Esophagus (tissue), 2 donors: ENCODE measurements around the gene USP31. TPM values are rescaled to one million over a fixed set of nuclear protein-coding genes. Genes with fewer than 3 reads are reported as not detected.

Source experiments
- H3K27ac ChIP-seq, 2 donors: one replicate each; pipeline ENCODE4 v1.5.1; 2013; ENCODE audit warnings: low read depth in 2 of 2, mild to moderate bottlenecking in 2 of 2, inconsistent platforms in 1 of 2, low read length in 1 of 2, moderate library complexity in 1 of 2
- H3K27me3 ChIP-seq, 2 donors: one replicate each; pipeline ENCODE4 v1.6.1; 2013; ENCODE audit warnings: low read length in 2 of 2, control low read depth in 1 of 2, mild to moderate bottlenecking in 1 of 2; ENCODE audit not compliant: insufficient read depth in 2 of 2, control insufficient read depth in 1 of 2
- H3K36me3 ChIP-seq, 2 donors: one replicate each; pipeline ENCODE4 v1.6.1; 2013; ENCODE audit warnings: low read length in 1 of 2; ENCODE audit not compliant: control insufficient read depth in 2 of 2, insufficient read depth in 2 of 2
- H3K4me1 ChIP-seq, 2 donors: one replicate each; pipeline ENCODE4 v1.6.1; 2013; ENCODE audit warnings: low read length in 1 of 2; ENCODE audit not compliant: control insufficient read depth in 2 of 2, insufficient read depth in 2 of 2
- H3K4me3 ChIP-seq, 2 donors: one replicate each; pipeline ENCODE4 v1.5.1; 2013; ENCODE audit warnings: low read length in 2 of 2, mild to moderate bottlenecking in 2 of 2, low read depth in 1 of 2, moderate library complexity in 1 of 2
- H3K9me3 ChIP-seq, 2 donors: one replicate each; pipeline ENCODE4 v1.6.1; 2013; ENCODE audit warnings: mild to moderate bottlenecking in 2 of 2, low read depth in 1 of 2, low read length in 1 of 2, moderate library complexity in 1 of 2; ENCODE audit not compliant: control insufficient read depth in 2 of 2, insufficient read depth in 1 of 2
- WGBS, 2 donors: extraction: QIAGEN DNeasy Blood & Tissue Kit; methylation state at CpG; one replicate each; pipeline ENCODE4 v1.1.7; 2013; 5-methylcytosine and 5-hydroxymethylcytosine counted together
- polyA plus RNA-seq, 2 donors: library from polyadenylated mRNA; stranded (reverse); fragments of 200-250 nt; gene quantifications; one replicate each; pipeline ENCODE4 v1.2.3, GENCODE V29; 2013
- donor health status: healthy with polysubstance abuse.
- donor health status: Bipolar disorder and iron deficiency.

USP31 gene
- polyA plus RNA-seq, 2 donors, result 3.3 to 6.5 TPM

DNA sequence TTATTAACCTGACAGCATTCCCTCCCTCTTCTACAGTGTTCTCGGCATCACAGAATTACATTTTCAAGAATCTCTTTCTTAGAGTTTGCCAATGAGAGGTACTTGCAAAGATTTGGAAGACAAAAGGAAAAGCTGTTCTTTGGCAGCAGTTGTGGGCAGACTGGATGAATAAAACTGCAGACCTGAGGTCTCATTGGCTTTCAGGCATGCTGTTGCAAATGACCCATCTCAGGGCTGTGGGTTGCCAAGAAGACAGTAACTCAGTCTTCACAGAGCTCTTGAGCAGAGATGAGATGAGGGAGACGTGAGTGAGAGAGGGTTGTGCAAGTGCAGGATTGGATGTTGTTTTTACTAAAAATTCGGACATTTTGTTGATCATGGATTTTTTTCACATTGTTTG, 11.3 kb upstream of the USP31 start:
- no peaks in the 10 kb centered on the region for H3K4me1 ChIP-seq
- H3K4me3 ChIP-seq, result no peak overlapping the region
- no peak overlapping the region for H3K27ac ChIP-seq
- H3K9me3 ChIP-seq, result no peaks in the 10 kb centered on the region
- H3K36me3 ChIP-seq, result no peaks in the 10 kb centered on the region
- H3K27me3 ChIP-seq, result no peaks in the 10 kb centered on the region
- 40 to 56% methylated on average over 3 of the region's 3 CpGs for WGBS, 2 donors

DNA sequence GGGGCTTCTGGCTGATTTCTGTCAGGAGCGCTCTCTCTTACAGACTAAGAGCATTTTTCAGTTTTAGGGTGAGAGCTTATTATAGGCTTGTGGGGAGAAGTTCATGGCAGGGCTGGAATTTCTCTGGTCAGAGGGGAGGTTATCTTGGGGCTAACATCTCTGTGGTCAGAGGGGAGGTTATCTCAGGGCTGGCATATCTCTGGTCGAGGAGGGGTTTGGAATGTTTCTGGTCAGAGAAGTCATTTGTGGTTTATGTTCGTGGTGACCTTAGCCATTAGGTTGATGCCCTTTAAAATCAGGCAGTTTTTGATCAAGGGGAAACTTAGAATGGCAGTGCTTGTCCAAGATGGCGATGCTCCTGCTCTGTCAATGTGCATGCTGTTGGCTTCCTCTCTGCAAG, 10.8 kb upstream of the USP31 start:
- H3K4me3 ChIP-seq, result no peak overlapping the region
- H3K9me3 ChIP-seq, result no peaks in the 10 kb centered on the region
- H3K27me3 ChIP-seq, result no peaks in the 10 kb centered on the region
- H3K36me3 ChIP-seq, result no peaks in the 10 kb centered on the region
- WGBS, 2 donors, result 61 to 63% methylated on average over 4 of the region's 4 CpGs
- no peaks in the 10 kb centered on the region for H3K4me1 ChIP-seq
- no peak overlapping the region for H3K27ac ChIP-seq

DNA sequence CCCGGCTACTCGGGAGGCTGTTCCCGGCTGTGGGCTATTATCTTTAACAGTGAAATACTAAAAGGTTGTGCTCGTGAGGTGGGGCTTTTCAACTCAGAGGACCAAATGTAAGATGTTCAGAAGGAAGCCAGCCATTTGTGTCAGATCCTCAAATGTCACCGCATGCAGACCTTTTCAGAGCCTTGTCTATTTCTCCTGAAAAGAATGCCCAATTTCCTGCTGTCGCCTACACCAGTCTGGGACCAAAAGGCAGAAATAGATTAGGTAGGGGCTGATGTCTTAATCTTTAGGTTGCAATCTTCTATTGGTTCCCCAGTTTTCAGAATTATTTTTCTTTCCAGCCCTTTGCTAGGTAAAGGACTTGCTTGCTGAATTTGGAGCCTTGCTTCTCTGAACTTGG, 8.9 kb upstream of the USP31 start:
- Histone ChIP-seq H3K4me1 (no peaks in the 10 kb centered on the region), H3K36me3 (no peaks in the 10 kb centered on the region), H3K4me3 (no peak overlapping the region), H3K27me3 (no peaks in the 10 kb centered on the region), H3K9me3 (no peaks in the 10 kb centered on the region), H3K27ac (no peak overlapping the region)
- WGBS, 2 donors, result 94 to 95% methylated on average over 6 of the region's 6 CpGs

DNA sequence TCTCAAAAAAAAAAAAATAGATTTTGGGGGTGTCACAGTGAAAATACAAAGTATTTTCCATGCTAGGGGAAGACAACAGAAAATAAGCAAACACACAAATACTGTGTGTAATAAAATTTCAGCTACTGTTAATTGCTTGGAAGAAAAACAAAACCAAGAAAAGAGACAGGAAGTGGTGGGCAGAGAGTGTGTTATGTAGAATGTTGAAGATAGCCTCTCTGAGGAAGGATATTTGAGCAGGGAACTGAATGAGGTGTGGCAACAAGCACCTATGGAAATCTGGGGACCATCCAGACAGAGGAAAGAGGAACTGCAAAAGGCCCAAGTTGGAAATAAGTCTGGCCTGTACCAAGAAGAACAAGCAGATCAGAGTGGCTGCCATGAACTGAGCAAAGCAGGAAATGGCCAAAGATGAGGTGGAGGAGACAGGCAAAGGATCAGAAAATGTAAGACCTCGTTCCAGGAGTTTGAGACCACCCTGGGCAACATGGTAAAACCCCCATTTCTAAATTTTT, 7.8 kb upstream of the USP31 start:
- no peaks in the 10 kb centered on the region for H3K36me3 ChIP-seq
- no peaks in the 10 kb centered on the region for H3K9me3 ChIP-seq
- no peaks in the 10 kb centered on the region for H3K4me1 ChIP-seq
- no peaks in the 10 kb centered on the region for H3K27me3 ChIP-seq
- 42 to 59% methylated on average over 1 of the region's 1 CpG for WGBS, 2 donors
- no peak overlapping the region for H3K4me3 ChIP-seq
- no peak overlapping the region for H3K27ac ChIP-seq

DNA sequence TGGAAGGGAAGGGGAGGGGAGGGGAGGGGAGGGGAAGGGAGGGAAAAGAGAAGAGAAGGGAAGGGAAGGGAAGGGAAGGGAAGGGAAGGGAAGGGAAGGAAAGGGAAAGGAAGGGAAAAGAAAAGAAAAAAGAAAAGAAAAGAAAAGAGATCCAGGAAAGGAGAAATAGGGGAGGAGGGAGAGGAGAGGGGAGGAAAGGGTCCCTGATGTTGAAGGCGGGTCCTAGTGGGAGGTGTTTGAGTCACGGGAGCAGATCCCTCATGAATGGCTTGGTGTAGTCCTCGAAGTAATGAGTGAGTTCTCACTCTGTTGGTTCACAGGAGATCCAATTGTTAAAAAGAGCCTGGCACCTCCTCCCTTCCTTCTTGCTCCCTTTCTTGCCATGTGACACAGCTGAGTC, 6.9 kb upstream of the USP31 start:
- Histone ChIP-seq H3K36me3 (no peaks in the 10 kb centered on the region), H3K27ac (no peak overlapping the region), H3K4me3 (no peak overlapping the region), H3K27me3 (no peaks in the 10 kb centered on the region), H3K4me1 (no peaks in the 10 kb centered on the region), H3K9me3 (no peaks in the 10 kb centered on the region)
- WGBS, 2 donors, result 63 to 75% methylated on average over 3 of the region's 3 CpGs

DNA sequence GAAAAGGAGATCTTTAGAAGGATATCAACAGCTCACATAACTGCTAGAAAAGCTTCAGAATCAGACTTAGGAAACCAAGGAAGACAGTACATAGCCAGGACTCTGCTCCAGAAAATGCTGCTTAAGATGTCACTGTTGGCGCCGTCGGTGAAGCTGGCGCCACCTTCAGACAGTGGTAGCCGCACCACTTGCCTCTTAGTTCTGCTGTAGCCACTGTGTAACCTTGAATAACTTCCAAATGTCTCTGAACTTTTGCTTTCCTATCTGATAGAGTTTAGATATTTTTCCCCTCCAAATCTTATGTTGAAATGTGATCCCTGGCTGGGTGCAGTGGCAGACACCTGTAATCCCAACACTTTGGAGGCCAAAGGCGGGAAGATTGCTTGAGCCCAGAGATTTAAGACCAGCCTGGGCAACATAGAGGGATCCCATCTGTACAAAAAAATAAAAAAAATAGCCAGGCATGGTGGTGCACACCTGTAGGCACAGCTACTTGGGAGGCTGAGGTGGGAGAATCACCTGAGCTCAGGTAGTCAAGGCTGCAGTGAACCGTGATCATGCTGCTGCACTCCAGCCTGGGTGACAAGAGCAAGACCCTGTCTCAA, 6.3 kb upstream of the USP31 start:
- Histone ChIP-seq H3K4me1 (no peaks in the 10 kb centered on the region), H3K27ac (no peak overlapping the region), H3K9me3 (no peaks in the 10 kb centered on the region), H3K36me3 (no peaks in the 10 kb centered on the region), H3K27me3 (no peaks in the 10 kb centered on the region), H3K4me3 (no peak overlapping the region)
- 43 to 58% methylated on average over 7 of the region's 7 CpGs for WGBS, 2 donors

DNA sequence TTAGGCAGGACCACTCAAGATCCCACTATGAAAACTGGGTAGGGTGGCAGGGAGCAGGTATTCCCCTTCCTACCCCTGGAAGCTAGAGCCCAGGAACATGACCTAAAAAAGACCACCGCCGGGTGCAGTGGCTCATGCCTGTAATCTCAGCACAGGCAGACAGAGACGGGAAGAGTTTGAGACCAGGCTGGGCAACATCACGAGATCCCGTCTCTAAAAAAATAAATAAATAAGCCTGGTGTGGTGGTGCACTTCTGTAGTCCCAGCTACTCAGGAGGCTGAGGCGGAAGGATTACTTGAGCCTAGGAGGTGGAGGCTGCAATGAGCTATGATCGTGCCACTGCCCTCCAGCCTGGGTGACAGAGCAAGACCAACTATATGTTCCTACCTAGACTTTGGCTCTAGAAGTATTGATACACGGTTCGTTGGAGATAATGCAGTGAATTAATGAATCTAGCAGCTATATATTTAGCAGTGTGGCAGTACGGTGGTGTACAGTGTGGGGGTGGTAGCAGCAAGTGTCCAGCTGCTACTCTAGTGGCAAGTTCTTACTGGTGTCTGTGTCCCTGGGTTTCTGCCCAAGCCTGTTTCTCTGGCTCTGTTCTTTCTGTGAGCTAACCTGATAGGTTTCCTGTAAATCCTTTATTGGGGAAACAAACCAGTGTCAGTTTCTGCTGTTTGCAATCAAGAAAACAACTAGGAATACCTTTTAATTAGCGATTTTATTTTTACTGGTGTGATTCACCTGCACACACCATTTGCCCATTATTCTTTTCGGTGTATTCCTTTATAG, 3.3 kb upstream of the USP31 start:
- Histone ChIP-seq H3K27me3 (no peaks in the 10 kb centered on the region), H3K36me3 (no peaks in the 10 kb centered on the region), H3K4me3 (no peak overlapping the region), H3K9me3 (no peaks in the 10 kb centered on the region), H3K4me1 (peaks cover 2 to 3% of the 10 kb centered on the region in 2 donors), H3K27ac (peak overlapping the region in 1 of 2 donors; percentile 45)
- WGBS, 2 donors, result 68 to 71% methylated on average over 12 of the region's 12 CpGs

DNA sequence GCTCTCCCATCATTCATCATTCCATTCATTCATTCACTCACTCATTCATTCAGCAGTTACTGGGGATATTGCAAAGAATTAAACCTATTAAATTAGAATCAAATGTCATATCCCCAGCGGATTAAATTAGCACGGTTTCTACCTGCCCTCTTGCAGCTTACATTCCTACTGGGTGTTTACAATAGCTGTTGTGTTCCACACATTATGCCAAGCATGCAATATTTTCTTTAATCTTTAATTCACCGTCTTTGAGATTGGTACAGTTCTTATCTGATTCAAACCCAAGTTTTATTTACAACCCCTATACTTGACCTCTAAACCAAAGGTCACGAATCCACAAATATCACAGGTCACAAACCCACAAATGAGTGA, 727 bp upstream of the USP31 start:
- H3K4me1 ChIP-seq, result peaks cover 3 to 5% of the 10 kb centered on the region in 2 donors
- peak overlapping the region; percentile 91 to 95 for H3K27ac ChIP-seq
- 37 to 39% methylated on average over 4 of the region's 4 CpGs for WGBS, 2 donors
- no peaks in the 10 kb centered on the region for H3K9me3 ChIP-seq
- no peaks in the 10 kb centered on the region for H3K36me3 ChIP-seq
- peak overlapping the region; percentile 64 to 80 for H3K4me3 ChIP-seq
- no peaks in the 10 kb centered on the region for H3K27me3 ChIP-seq

DNA sequence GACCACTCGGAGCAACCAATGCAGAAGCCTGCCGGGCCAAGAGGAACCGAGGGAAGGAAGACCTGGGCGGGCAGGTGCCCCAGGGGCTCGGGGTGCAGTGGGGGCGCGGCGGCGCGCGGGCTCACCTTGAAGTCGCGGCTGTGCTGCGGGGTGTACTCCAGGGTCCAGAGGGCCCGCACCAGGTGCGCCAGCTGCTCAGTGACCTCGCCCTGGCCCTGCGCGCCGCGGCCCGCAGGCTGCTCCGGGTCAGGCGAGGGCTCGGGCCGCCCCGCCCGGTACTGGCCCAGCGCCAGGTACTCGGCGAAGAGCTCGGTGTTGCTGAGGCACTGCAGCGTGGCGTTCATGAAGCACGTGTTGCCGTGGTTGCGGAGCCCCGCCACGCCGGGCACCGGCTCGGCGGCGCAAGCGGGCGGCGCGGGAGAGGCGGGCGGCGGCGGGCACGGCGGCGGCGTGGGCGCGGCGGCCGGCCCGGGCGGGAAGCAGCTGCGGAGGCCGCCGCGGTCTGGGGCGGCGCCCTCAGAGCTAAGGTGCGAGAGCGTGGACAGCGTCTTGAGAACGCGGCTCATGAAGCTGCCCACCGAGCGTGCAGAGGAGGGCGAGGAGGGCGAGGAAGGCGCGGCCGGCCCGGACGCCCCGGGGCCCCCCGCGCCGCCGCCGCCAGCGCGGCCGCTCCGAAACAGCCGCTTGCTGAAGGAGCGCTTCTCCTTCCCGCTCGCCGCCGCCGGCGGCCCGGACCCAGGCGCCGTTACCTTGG, 562 bp downstream of the USP31 start:
- H3K36me3 ChIP-seq, result no peaks in the 10 kb centered on the region
- H3K27ac ChIP-seq, result peak overlapping the region; percentile 91 to 95
- H3K4me1 ChIP-seq, result peaks cover 3 to 6% of the 10 kb centered on the region in 2 donors
- peak overlapping the region; percentile 64 to 80 for H3K4me3 ChIP-seq
- H3K27me3 ChIP-seq, result no peaks in the 10 kb centered on the region
- 1% methylated on average over 54 to 103 of the region's 103 CpGs for WGBS, 2 donors
- H3K9me3 ChIP-seq, result no peaks in the 10 kb centered on the region
